Measurements from ENCODE around the gene PCDH1. TPM values are rescaled to one million over a fixed set of nuclear protein-coding genes. Genes with fewer than 3 reads are reported as not detected.
A peak's percentile ranks its signal among the peaks of the same experiment; 100 is the strongest.

PCDH1 gene
- total and polyA plus RNA-seq, 10 donors, result 0.30 to 11.4 (median 5.3) TPM

DNA sequence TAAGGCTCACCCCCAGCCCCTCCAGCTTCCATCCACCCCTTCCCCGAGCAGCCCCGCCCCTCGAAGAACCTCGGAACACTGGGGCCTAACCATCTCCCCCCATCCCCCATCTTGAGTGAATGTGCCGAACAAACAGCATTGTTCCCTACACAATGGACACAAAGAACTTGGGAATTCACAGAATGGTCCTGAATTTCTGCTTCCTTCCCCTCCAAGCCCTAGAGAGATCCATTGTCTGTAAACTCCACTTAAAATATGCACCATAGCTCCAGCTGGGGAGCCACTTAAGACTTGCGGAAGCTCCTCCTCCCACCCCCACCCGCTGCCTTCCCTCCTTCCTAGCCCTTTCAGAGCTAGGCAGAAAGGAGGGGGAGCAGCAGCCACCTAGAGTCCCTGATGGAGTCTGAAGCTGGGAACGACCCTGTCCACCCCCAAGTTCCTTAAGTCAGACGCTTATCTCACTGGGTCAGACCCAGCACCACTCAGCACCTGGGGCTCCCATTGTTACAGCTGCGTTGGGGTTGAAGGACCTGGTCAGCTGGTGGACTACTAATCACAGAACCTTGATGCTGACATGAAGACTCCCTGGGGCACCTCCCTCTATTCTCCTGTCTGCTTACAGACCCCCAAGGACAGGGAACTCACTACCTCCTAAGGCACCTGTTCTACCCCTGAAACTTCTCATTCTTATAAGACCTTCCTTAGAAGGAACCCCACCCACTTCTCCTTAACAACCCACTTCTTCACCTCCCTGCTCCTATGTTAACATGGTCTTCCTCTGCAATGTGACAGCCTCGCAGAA lies 61.4 kb downstream of the PCDH1 start:
- no peaks in the 10 kb centered on the region for H3K36me3 ChIP-seq
- no peaks in the 10 kb centered on the region for H3K9me3 ChIP-seq
- 36 to 47% (median 42%) methylated on average over 10 to 11 of the region's 11 CpGs for WGBS, 5 donors
- no peak overlapping the region for H3K4me3 ChIP-seq
- H3K4me1 ChIP-seq, result peaks cover 0 to 4% (median 0%) of the 10 kb centered on the region in 6 donors
- peaks cover 0 to 40% (median 4%) of the 10 kb centered on the region in 7 donors for H3K27me3 ChIP-seq (replicated peaks in 1 of 7)
- peak; percentile 45 for DNase-seq
- no peak for TF ChIP-seq POLR2A (IDR thresholded peaks at IDR 0.05)
- TF ChIP-seq, protein P1, sequence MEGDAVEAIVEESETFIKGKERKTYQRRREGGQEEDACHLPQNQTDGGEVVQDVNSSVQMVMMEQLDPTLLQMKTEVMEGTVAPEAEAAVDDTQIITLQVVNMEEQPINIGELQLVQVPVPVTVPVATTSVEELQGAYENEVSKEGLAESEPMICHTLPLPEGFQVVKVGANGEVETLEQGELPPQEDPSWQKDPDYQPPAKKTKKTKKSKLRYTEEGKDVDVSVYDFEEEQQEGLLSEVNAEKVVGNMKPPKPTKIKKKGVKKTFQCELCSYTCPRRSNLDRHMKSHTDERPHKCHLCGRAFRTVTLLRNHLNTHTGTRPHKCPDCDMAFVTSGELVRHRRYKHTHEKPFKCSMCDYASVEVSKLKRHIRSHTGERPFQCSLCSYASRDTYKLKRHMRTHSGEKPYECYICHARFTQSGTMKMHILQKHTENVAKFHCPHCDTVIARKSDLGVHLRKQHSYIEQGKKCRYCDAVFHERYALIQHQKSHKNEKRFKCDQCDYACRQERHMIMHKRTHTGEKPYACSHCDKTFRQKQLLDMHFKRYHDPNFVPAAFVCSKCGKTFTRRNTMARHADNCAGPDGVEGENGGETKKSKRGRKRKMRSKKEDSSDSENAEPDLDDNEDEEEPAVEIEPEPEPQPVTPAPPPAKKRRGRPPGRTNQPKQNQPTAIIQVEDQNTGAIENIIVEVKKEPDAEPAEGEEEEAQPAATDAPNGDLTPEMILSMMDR (IDR thresholded peaks at IDR 0.05 in 8 of 11, conservative IDR thresholded peaks at IDR 0.05 in 3 of 11), result no peak
- no peak for TF ChIP-seq POLR2AphosphoS5 (IDR thresholded peaks at IDR 0.05)
- intact Hi-C loops (cut with DNase I; ENCODE audit: low total_unique reads), result no loop called here
- H3K27ac ChIP-seq, result no peak overlapping the region

DNA sequence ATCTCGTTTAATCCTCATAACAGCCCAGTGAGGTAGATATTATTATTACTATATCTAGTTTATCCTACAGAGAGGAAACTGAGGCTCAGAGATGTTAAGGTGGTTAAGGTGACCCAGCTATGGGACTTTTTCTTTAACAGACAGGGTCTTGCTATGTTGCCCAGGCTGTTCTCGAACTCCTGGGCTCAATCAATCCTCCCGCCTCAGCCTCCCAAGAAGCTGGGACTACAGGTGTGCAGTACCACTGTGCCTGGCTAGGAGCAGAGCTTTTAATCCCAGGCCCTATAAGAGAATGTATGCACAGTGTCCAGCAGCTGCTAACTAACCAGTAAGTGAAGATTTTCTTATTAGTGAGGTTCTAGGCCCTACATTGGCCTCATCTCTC lies 62.4 kb downstream of the PCDH1 start:
- H3K27me3 ChIP-seq (replicated peaks in 1 of 7), result peaks cover 0 to 50% (median 11%) of the 10 kb centered on the region in 7 donors
- WGBS, 5 donors, result 82 to 91% (median 84%) methylated on average over 3 of the region's 3 CpGs
- DNase-seq, result no peak
- H3K36me3 ChIP-seq, result no peaks in the 10 kb centered on the region
- intact Hi-C loops (cut with DNase I; ENCODE audit: low total_unique reads), result no loop called here
- H3K9me3 ChIP-seq, result no peaks in the 10 kb centered on the region
- TF ChIP-seq POLR2A (IDR thresholded peaks at IDR 0.05) (no peak), POLR2AphosphoS5 (IDR thresholded peaks at IDR 0.05) (no peak)
- TF ChIP-seq, protein P1 (IDR thresholded peaks at IDR 0.05 in 8 of 11, conservative IDR thresholded peaks at IDR 0.05 in 3 of 11), result no peak
- H3K4me1 ChIP-seq, result peaks cover 0 to 9% (median 0%) of the 10 kb centered on the region in 6 donors
- H3K4me3 ChIP-seq, result no peak overlapping the region
- H3K27ac ChIP-seq, result peak overlapping the region in 1 of 8 donors; percentile 28

DNA sequence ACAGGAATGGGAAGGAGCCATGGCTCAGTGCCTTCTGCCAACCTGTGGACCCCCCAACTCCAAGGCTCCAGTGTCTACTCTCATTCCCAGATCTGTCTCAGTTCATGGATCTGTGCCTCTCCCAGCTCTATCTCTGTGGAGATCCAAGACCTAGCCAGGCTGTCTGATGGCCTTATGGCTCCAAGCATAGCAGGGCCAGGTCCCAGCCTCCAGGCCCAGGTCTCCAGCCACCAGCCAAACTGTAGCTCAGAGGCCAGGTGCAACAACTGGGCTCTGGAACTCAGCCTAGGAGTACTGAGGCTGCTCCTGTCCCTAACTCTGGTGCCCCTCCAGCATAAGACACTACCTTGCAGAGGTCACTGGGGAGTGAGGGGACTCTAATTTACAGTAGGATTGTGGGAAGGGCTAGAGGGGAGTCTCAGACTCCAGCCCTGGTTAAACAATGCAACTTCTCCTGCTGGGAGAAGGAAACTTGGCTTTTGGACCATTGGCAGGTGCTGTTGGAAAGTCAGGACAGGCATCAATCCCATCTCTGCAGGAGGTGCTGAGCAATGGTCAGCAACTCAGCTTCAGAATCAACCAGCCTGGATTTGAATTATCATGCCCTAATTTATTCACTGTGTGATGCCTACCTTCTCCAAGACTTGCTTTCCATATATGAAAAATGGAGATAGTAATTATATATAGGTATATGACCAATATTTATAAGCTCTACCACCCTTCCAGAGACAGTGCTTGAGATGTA lies 63.0 kb downstream of the PCDH1 start:
- intact Hi-C loops (cut with DNase I; ENCODE audit: low total_unique reads), result no loop called here

More for the DNA sequence above, 63.0 kb downstream of the PCDH1 start:
- Histone ChIP-seq H3K27ac (no peak overlapping the region), H3K27me3 (replicated peaks in 1 of 7) (peaks cover 0 to 56% (median 11%) of the 10 kb centered on the region in 7 donors), H3K4me1 (peaks cover 0 to 9% (median 0%) of the 10 kb centered on the region in 6 donors), H3K36me3 (no peaks in the 10 kb centered on the region), H3K9me3 (no peaks in the 10 kb centered on the region), H3K4me3 (no peak overlapping the region)
- DNase-seq, result peak; percentile 32
- TF ChIP-seq, protein P1 (IDR thresholded peaks at IDR 0.05 in 8 of 11, conservative IDR thresholded peaks at IDR 0.05 in 3 of 11), result no peak
- TF ChIP-seq POLR2A (IDR thresholded peaks at IDR 0.05) (no peak), POLR2AphosphoS5 (IDR thresholded peaks at IDR 0.05) (no peak)
